OCI-LY3 (cell line): ENCODE results near the gene LRP1B.

ENCODE experiments used
- H2AFZ ChIP-seq: fragments of 200-600, 300-600 bp; shearing (Covaris generic); 2 replicates; pipeline ENCODE4 v1.6.0; 2014; ENCODE audit warnings: antibody characterized with exemption, low read depth, low read length
- H3K27ac ChIP-seq: fragments of 200-600, 300-600 bp; sonication (generic); 2 replicates; pipeline ENCODE4 v1.5.1; 2014; ENCODE audit warnings: mild to moderate bottlenecking, low read length, moderate library complexity, mixed read lengths
- H3K27me3 ChIP-seq: fragments of 200-600, 300-600 bp; sonication (generic); 2 replicates; pipeline ENCODE4 v1.6.1; 2014; ENCODE audit warnings: low read depth, low read length, mixed read lengths
- H3K36me3 ChIP-seq: fragments of 200-600, 300-600 bp; sonication (generic); replicated peaks from 2 replicates; pipeline ENCODE3; 2014; ENCODE audit warnings: low read depth, low read length, mixed read lengths
- H3K4me1 ChIP-seq: fragments of 300-600, 200-600 bp; sonication (generic); 2 replicates; pipeline ENCODE4 v1.6.1; 2014; ENCODE audit warnings: low read length, mixed read lengths
- H3K4me2 ChIP-seq: fragments of 200-600, 300-600 bp; sonication (generic); 2 replicates; pipeline ENCODE4 v1.6.1; 2014; ENCODE audit warnings: low read length, mixed read lengths
- H3K4me3 ChIP-seq: fragments of 300-600, 200-600 bp; sonication (generic); 2 replicates; pipeline ENCODE4 v1.5.1; 2014; ENCODE audit warnings: antibody characterized with exemption, mild to moderate bottlenecking, low read length, moderate library complexity
- H3K79me2 ChIP-seq: fragments of 300-600, 200-600 bp; shearing (Covaris generic); 2 replicates; pipeline ENCODE4 v1.6.1; 2014; ENCODE audit warnings: mild to moderate bottlenecking, low read length, mixed read lengths
- H3K9ac ChIP-seq: fragments of 300-600, 200-600 bp; shearing (Covaris generic); 2 replicates; pipeline ENCODE4 v1.6.0; 2014; ENCODE audit warnings: mild to moderate bottlenecking, low read length, moderate library complexity
- H3K9me3 ChIP-seq: fragments of 200-600, 300-600 bp; shearing (Covaris generic); 2 replicates; pipeline ENCODE4 v1.6.1; 2014; ENCODE audit warnings: low read length, mixed read lengths; ENCODE audit not compliant: insufficient read depth
- H4K20me1 ChIP-seq: fragments of 200-600, 300-600 bp; sonication (generic); 2 replicates; pipeline ENCODE4 v1.6.1; 2016; ENCODE audit warnings: low read length, mixed read lengths; ENCODE audit not compliant: insufficient read depth
- CTCF ChIP-seq: fragments of 200-600, 300-600 bp; sonication (generic); IDR thresholded peaks from 2 replicates; pipeline ENCODE4 v1.5.1; 2014; ENCODE audit warnings: antibody characterized with exemption, low read length, low read depth
- EZH2phosphoT487 ChIP-seq: fragments of 200-600 bp; shearing (Covaris generic); IDR thresholded peaks from 2 replicates; pipeline ENCODE4 v1.6.1; 2018; ENCODE audit warnings: antibody characterized with exemption, mixed run types, low read depth

Gene LRP1B

GRCh38 chr2:141560723-141561122 lies 570.1 kb downstream of the LRP1B start:
- no peak overlapping the region for H3K9ac ChIP-seq
- no peak overlapping the region for H3K27ac ChIP-seq
- H2AFZ ChIP-seq, result no peak overlapping the region
- no peak overlapping the region for H3K4me3 ChIP-seq
- H3K36me3 ChIP-seq, result no peaks in the 10 kb centered on the region
- no peaks in the 10 kb centered on the region for H3K79me2 ChIP-seq
- H3K4me1 ChIP-seq, result peaks cover 7% of the 10 kb centered on the region
- H4K20me1 ChIP-seq, result no peaks in the 10 kb centered on the region
- peaks cover 7% of the 10 kb centered on the region for H3K27me3 ChIP-seq
- H3K9me3 ChIP-seq, result no peaks in the 10 kb centered on the region
- H3K4me2 ChIP-seq, result no peak overlapping the region
- no peak for TF ChIP-seq EZH2phosphoT487
- TF ChIP-seq CTCF, result no peak

- Histone ChIP-seq H4K20me1 (no peaks in the 10 kb centered on the region), H3K9ac (no peak overlapping the region), H3K4me1 (peaks cover 7% of the 10 kb centered on the region), H3K27ac (no peak overlapping the region), H3K9me3 (no peaks in the 10 kb centered on the region), H3K36me3 (no peaks in the 10 kb centered on the region), H2AFZ (no peak overlapping the region), H3K79me2 (no peaks in the 10 kb centered on the region), H3K4me2 (peak overlapping the region; percentile 32), H3K4me3 (no peak overlapping the region), H3K27me3 (peaks cover 8% of the 10 kb centered on the region)
- TF ChIP-seq CTCF, result no peak
- no peak for TF ChIP-seq EZH2phosphoT487
These were observed 573.3 kb downstream of the LRP1B start for GRCh38 chr2:141557329-141558095.

GRCh38 chr2:141555876-141556470 lies 574.8 kb downstream of the LRP1B start:
- Histone ChIP-seq H3K27me3 (peaks cover 8% of the 10 kb centered on the region), H3K4me2 (peak overlapping the region; percentile 22; the same call in 1 of the 2 replicates)
- TF ChIP-seq EZH2phosphoT487, result no peak
- no peak for TF ChIP-seq CTCF

GRCh38 chr2:141554810-141555209 lies 576.0 kb downstream of the LRP1B start:
- Histone ChIP-seq H3K4me3 (no peak overlapping the region), H2AFZ (no peak overlapping the region), H3K4me1 (peaks cover 7% of the 10 kb centered on the region), H3K9ac (no peak overlapping the region), H3K4me2 (no peak overlapping the region), H3K36me3 (no peaks in the 10 kb centered on the region), H3K27me3 (peaks cover 8% of the 10 kb centered on the region), H4K20me1 (no peaks in the 10 kb centered on the region), H3K9me3 (no peaks in the 10 kb centered on the region), H3K27ac (no peak overlapping the region), H3K79me2 (no peaks in the 10 kb centered on the region)
- TF ChIP-seq EZH2phosphoT487, result no peak
- TF ChIP-seq CTCF, result peak; percentile 79

More at GRCh38 chr2:141555876-141556470, 574.8 kb downstream of the LRP1B start:
- H3K4me3 ChIP-seq, result no peak overlapping the region
- no peak overlapping the region for H3K9ac ChIP-seq
- no peaks in the 10 kb centered on the region for H4K20me1 ChIP-seq
- no peaks in the 10 kb centered on the region for H3K9me3 ChIP-seq
- peaks cover 7% of the 10 kb centered on the region for H3K4me1 ChIP-seq
- no peaks in the 10 kb centered on the region for H3K79me2 ChIP-seq
- H3K36me3 ChIP-seq, result no peaks in the 10 kb centered on the region
- no peak overlapping the region for H2AFZ ChIP-seq
- H3K27ac ChIP-seq, result no peak overlapping the region
